ENCODE results near the gene SLC29A1. TPM values are rescaled to one million over a fixed set of nuclear protein-coding genes. Genes with fewer than 3 reads are reported as not detected.
"Not testable (repeated sequence)": the region's sequence is repeated elsewhere in the genome, so short reads cannot be mapped to it uniquely, and the experiment has no call there.

Gene SLC29A1
- total RNA-seq, 1 donor from 2014 or later, result 36.1 TPM

DNA sequence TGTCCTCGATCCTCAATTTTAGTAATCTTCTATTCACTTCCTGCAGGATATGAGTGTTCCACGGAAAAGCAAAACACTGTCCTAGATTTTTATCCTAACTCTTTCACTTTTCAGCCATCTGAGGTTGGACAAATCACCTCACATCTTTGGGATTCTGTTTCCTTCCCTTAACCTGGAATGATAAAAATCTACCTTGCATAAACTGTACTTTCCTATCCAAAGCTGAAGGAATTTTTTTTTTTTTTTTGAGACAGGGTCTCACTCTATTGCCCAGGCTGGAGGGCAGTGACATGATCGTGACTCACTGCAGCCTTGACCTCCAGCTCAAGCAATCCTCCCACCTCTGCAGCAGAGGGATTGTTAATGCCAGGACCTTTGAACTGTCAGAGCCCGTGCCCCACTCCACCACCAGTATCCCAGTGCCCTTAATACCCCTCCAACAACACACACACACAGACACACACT lies 44.3 kb upstream of the SLC29A1 start:
- peaks cover 2% of the 10 kb centered on the region for H3K27me3 ChIP-seq (ENCODE audit: control insufficient read depth, insufficient read depth, low read length)
- DNase-seq (ENCODE audit: low read depth), result no peak

DNA sequence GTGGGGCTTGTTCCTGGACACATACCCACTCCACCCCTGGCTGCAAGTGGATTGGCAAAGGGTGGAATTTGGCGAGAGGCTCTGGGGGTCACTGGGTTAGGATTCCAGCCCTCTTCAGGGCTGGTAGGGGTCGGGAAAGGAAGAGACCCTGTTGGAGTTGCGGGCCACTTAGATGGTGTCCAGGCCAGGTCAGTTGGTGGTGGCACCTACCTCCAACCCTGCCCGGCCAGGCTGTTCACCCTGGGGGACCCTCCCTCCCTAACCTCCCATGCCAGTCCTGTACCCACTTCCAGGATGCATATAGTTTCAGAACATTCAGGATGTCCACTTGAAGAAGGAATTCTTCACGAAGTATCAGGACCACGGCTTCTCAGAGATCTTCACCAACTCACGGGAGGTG lies 43.7 kb upstream of the SLC29A1 start:
- Histone ChIP-seq H3K36me3 (ENCODE audit: control insufficient read depth, insufficient read depth, low read length) (no peaks in the 10 kb centered on the region), H3K4me3 (ENCODE audit: low read depth, low read length) (no peak overlapping the region), H3K27me3 (ENCODE audit: control insufficient read depth, insufficient read depth, low read length) (peaks cover 4% of the 10 kb centered on the region)
- TF ChIP-seq, protein P1, sequence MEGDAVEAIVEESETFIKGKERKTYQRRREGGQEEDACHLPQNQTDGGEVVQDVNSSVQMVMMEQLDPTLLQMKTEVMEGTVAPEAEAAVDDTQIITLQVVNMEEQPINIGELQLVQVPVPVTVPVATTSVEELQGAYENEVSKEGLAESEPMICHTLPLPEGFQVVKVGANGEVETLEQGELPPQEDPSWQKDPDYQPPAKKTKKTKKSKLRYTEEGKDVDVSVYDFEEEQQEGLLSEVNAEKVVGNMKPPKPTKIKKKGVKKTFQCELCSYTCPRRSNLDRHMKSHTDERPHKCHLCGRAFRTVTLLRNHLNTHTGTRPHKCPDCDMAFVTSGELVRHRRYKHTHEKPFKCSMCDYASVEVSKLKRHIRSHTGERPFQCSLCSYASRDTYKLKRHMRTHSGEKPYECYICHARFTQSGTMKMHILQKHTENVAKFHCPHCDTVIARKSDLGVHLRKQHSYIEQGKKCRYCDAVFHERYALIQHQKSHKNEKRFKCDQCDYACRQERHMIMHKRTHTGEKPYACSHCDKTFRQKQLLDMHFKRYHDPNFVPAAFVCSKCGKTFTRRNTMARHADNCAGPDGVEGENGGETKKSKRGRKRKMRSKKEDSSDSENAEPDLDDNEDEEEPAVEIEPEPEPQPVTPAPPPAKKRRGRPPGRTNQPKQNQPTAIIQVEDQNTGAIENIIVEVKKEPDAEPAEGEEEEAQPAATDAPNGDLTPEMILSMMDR (IDR thresholded peaks at IDR 0.05; ENCODE audit: insufficient read depth, low read length, poor library complexity, severe bottlenecking), result no peak
- DNase-seq (ENCODE audit: low read depth), result no peak

More for the DNA sequence above, 44.3 kb upstream of the SLC29A1 start:
- TF ChIP-seq, protein P1 (IDR thresholded peaks at IDR 0.05; ENCODE audit: insufficient read depth, low read length, poor library complexity, severe bottlenecking), result no peak
- H3K36me3 ChIP-seq (ENCODE audit: control insufficient read depth, insufficient read depth, low read length), result no peaks in the 10 kb centered on the region
- no peak overlapping the region for H3K4me3 ChIP-seq (ENCODE audit: low read depth, low read length)

DNA sequence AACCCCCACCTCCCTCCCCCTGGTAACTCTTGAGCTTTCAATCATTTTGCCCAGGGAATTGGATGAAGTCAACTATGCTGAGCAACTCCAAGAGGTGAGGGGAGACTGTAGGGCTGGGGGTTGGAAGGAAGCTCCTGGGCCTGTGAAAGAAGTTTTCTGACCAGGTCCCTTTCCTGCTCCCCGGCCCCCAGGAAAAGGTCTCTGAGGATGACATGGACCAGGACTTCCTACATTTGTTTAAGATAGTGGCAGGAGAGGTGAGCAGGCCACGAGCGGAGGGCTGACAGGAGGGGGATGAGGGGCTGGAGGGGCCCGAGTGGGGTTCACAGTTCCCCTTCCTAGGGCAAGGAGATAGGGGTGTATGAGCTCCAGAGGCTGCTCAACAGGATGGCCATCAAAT lies 43.0 kb upstream of the SLC29A1 start:
- no peak for DNase-seq (ENCODE audit: low read depth)
- Histone ChIP-seq H3K27me3 (ENCODE audit: control insufficient read depth, insufficient read depth, low read length) (peaks cover 4% of the 10 kb centered on the region), H3K4me3 (ENCODE audit: low read depth, low read length) (no peak overlapping the region), H3K36me3 (ENCODE audit: control insufficient read depth, insufficient read depth, low read length) (no peaks in the 10 kb centered on the region)
- TF ChIP-seq, protein P1 (IDR thresholded peaks at IDR 0.05; ENCODE audit: insufficient read depth, low read length, poor library complexity, severe bottlenecking), result no peak

DNA sequence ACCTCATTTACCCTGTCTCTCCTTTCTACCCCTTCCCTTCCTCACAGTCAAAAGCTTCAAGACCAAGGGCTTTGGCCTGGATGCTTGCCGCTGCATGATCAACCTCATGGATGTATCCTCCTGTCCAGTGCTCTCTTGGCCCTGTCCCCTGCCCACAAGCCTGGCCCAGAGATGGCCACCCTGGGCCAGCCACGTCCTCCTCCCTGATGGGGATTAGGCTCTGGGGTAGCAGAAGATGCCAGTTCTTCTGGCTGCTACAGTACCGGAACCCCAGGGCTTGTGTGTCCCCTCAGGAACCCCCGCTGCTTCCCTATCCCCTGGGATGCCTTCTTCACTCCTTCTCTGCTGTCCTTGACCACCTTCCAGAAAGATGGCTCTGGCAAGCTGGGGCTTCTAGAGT lies 42.5 kb upstream of the SLC29A1 start:
- peaks cover 4% of the 10 kb centered on the region for H3K27me3 ChIP-seq (ENCODE audit: control insufficient read depth, insufficient read depth, low read length)
- no peaks in the 10 kb centered on the region for H3K36me3 ChIP-seq (ENCODE audit: control insufficient read depth, insufficient read depth, low read length)
- TF ChIP-seq, protein P1 (IDR thresholded peaks at IDR 0.05; ENCODE audit: insufficient read depth, low read length, poor library complexity, severe bottlenecking), result no peak
- H3K4me3 ChIP-seq (ENCODE audit: low read depth, low read length), result no peak overlapping the region
- DNase-seq (ENCODE audit: low read depth), result no peak

DNA sequence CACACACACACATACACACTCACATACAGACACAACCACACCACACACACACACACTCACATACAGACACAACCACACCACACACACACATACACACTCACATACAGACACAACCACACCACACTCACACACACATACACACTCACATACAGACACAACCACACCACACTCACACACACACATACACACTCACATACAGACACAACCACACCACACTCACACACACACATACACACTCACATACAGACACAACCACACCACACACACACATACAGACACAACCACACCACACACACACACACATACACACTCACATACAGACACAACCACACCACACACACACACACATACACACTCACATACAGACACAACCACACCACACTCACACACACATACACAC lies 41.6 kb upstream of the SLC29A1 start:
- DNase-seq (ENCODE audit: low read depth); H3K4me3 ChIP-seq (ENCODE audit: low read depth, low read length); H3K36me3 ChIP-seq (ENCODE audit: control insufficient read depth, insufficient read depth, low read length); H3K27me3 ChIP-seq (ENCODE audit: control insufficient read depth, insufficient read depth, low read length): not testable (repeated sequence)

DNA sequence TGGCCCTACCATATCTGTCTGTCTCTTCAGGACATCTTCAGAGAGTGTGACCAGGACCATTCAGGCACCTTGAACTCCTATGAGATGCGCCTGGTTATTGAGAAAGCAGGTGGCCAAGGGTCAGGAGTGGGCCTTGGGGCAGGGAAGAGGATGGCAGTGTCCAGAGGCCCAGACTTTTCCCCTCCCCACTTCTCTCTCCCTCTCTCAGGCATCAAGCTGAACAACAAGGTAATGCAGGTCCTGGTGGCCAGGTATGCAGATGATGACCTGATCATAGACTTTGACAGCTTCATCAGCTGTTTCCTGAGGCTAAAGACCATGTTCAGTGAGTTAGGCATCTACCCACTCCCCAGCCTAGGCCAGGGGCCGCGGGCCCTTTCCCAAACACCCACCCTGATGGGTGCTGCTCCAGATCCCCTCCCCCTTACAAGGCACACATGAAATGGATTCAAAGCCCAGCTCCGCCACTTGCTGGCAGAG lies 40.4 kb upstream of the SLC29A1 start:
- H3K36me3 ChIP-seq (ENCODE audit: control insufficient read depth, insufficient read depth, low read length), result no peaks in the 10 kb centered on the region
- DNase-seq (ENCODE audit: low read depth), result no peak
- peaks cover 6% of the 10 kb centered on the region for H3K27me3 ChIP-seq (ENCODE audit: control insufficient read depth, insufficient read depth, low read length)
- TF ChIP-seq, protein P1 (IDR thresholded peaks at IDR 0.05; ENCODE audit: insufficient read depth, low read length, poor library complexity, severe bottlenecking), result no peak
- H3K4me3 ChIP-seq (ENCODE audit: low read depth, low read length), result no peak overlapping the region
